Ectodermal cell (in vitro differentiated cells): ENCODE measurements around the gene STRIP2.

Source experiments
- H3K27ac ChIP-seq: 2 replicates; pipeline ENCODE4 v1.7.0; 2013; ENCODE audit warnings: mild to moderate bottlenecking, low read depth, low read length; ENCODE audit not compliant: insufficient read depth, poor library complexity, severe bottlenecking
- H3K27me3 ChIP-seq: 2 replicates; pipeline ENCODE4 v1.7.0; 2013; ENCODE audit warnings: mild to moderate bottlenecking, low read length; ENCODE audit not compliant: insufficient read depth, control insufficient read depth, poor library complexity, severe bottlenecking
- H3K36me3 ChIP-seq: one replicate; pipeline ENCODE4 v1.7.0; 2013; ENCODE audit warnings: low read length; ENCODE audit not compliant: control insufficient read depth, insufficient read depth
- H3K4me1 ChIP-seq: one replicate; pipeline ENCODE4 v1.7.0; 2013; ENCODE audit warnings: low read length; ENCODE audit not compliant: control insufficient read depth, insufficient read depth
- H3K4me3 ChIP-seq: 2 replicates; pipeline ENCODE4 v1.7.0; 2013; ENCODE audit warnings: low read depth, low read length, control low read depth; ENCODE audit not compliant: insufficient read depth
- H3K9me3 ChIP-seq: 2 replicates; pipeline ENCODE4 v1.7.0; 2013; ENCODE audit warnings: mild to moderate bottlenecking, low read length, moderate library complexity; ENCODE audit not compliant: control insufficient read depth
- WGBS, 2 experiments: methylation state at CpG; one replicate each; pipeline ENCODE4 v1.1.7; 2013; ENCODE audit warnings: missing lambda C conversion rate in 2 of 2; 5-methylcytosine and 5-hydroxymethylcytosine counted together

STRIP2 gene

GRCh38 chr7:129422727-129423126 is 11.5 kb upstream of the STRIP2 start:
- Histone ChIP-seq H3K27ac (no peak overlapping the region), H3K4me1 (no peaks in the 10 kb centered on the region), H3K9me3 (no peaks in the 10 kb centered on the region), H3K36me3 (peaks cover 3% of the 10 kb centered on the region), H3K27me3 (no peaks in the 10 kb centered on the region), H3K4me3 (no peak overlapping the region)
- WGBS, 2 experiments = 89 to 96% methylated on average over 4 of the region's 4 CpGs

DNA sequence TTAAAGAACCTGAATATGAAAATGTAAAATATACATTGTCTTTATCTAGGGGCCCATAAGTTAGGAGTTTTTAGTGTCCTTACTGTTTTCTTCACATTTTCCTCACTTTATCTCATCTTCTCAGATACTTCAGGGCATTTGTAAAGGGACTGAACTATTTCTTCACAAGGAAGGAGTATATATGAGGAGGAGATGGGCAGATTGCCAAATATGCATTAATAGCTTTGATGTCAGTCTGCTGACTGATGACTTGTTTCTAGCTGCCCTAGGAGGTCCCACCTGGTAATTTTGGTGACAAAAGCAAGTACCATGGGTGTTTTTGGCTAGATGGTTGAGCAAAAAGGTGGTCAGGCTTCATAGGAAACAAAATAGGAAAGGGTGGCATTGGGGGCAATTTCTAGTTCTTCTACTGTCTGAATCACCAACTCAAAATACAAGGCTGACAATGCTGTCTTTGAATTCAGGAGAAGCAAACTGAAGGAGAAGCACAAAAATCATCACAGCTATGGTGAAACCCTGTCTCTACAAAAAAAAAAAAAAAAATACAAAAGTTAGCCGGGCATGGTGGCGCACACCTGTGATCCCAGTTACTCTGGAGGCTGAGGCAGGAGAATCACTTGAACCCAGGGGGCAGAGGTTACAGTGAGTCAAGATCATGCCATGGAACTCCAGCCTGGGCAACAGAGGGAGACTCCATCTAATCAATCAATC is 10.4 kb upstream of the STRIP2 start:
- 90 to 96% methylated on average over 2 of the region's 2 CpGs for WGBS, 2 experiments
- Histone ChIP-seq H3K27ac (no peak overlapping the region), H3K36me3 (peaks cover 3% of the 10 kb centered on the region), H3K4me1 (no peaks in the 10 kb centered on the region), H3K4me3 (no peak overlapping the region), H3K9me3 (no peaks in the 10 kb centered on the region), H3K27me3 (no peaks in the 10 kb centered on the region)

DNA sequence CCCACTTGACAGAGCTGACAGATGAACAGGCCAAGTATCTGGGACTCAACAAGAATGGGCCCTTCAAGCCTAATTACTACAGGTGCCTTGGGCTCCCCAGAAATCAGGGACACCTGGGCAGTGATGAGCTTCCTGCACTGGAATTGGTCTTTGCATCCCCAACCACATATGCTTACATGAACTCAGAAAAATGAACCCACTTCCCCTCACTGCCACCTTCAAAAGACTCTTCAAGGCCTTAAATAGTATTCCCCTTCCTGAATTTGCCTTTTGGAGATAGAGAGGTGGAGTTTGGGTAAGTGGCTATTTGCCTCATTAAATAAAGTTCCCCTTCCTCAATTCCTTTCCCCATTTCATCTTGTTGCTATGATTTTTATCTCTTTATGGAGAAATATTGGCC is 7.8 kb upstream of the STRIP2 start:
- Histone ChIP-seq H3K4me3 (no peak overlapping the region), H3K4me1 (no peaks in the 10 kb centered on the region), H3K36me3 (peaks cover 3% of the 10 kb centered on the region), H3K27ac (no peak overlapping the region), H3K9me3 (no peaks in the 10 kb centered on the region), H3K27me3 (no peaks in the 10 kb centered on the region)

- peaks cover 3% of the 10 kb centered on the region for H3K36me3 ChIP-seq
- no peak overlapping the region for H3K27ac ChIP-seq
- peaks cover under 1% of the 10 kb centered on the region for H3K27me3 ChIP-seq
- H3K4me1 ChIP-seq = no peaks in the 10 kb centered on the region
- no peaks in the 10 kb centered on the region for H3K9me3 ChIP-seq
- 79 to 86% methylated on average over 2 of the region's 2 CpGs for WGBS, 2 experiments
- no peak overlapping the region for H3K4me3 ChIP-seq
Observed at GRCh38 chr7:129427526-129428045, 6.6 kb upstream of the STRIP2 start.

GRCh38 chr7:129431911-129432643 is 2.2 kb upstream of the STRIP2 start:
- Histone ChIP-seq H3K36me3 (no peaks in the 10 kb centered on the region), H3K4me3 (no peak overlapping the region), H3K27ac (no peak overlapping the region), H3K4me1 (peaks cover 12% of the 10 kb centered on the region), H3K27me3 (peaks cover 22% of the 10 kb centered on the region), H3K9me3 (no peaks in the 10 kb centered on the region)
- WGBS, 2 experiments = 92 to 93% methylated on average over 5 to 8 of the region's 8 CpGs

- H3K36me3 ChIP-seq = no peaks in the 10 kb centered on the region
- H3K4me3 ChIP-seq = peak overlapping the region; percentile 84
- H3K4me1 ChIP-seq = peaks cover 12% of the 10 kb centered on the region
- no peaks in the 10 kb centered on the region for H3K9me3 ChIP-seq
- H3K27me3 ChIP-seq = peaks cover 22% of the 10 kb centered on the region
- 0 to 1% methylated on average over 42 to 44 of the region's 44 CpGs for WGBS, 2 experiments
- H3K27ac ChIP-seq = peak overlapping the region; percentile 47
Observed at GRCh38 chr7:129434675-129435318, 565 bp downstream of the STRIP2 start.

DNA sequence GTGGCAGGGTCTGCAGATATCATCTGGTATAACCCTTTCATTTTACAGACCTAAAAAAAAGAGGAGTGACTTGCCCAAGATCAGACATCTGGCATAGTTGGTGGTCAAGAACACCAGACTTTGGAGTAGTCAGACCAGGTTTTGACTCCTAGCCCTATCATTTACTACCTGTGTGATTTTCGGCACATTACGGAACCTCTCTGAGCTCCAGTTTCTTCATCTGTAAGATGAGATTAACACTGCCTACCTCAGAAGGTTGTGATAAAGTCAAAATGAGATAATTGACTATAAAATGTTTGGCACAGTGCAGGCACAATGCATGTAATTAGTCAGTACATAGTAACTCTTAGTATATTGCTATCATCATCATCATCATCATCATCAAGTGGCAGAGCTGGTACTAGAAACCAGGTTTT is 1.2 kb downstream of the STRIP2 start:
- Histone ChIP-seq H3K4me1 (peaks cover 12% of the 10 kb centered on the region), H3K9me3 (no peaks in the 10 kb centered on the region), H3K36me3 (no peaks in the 10 kb centered on the region), H3K4me3 (peak overlapping the region; percentile 84), H3K27me3 (peaks cover 22% of the 10 kb centered on the region), H3K27ac (no peak overlapping the region)
- 88 to 90% methylated on average over 2 of the region's 2 CpGs for WGBS, 2 experiments

DNA sequence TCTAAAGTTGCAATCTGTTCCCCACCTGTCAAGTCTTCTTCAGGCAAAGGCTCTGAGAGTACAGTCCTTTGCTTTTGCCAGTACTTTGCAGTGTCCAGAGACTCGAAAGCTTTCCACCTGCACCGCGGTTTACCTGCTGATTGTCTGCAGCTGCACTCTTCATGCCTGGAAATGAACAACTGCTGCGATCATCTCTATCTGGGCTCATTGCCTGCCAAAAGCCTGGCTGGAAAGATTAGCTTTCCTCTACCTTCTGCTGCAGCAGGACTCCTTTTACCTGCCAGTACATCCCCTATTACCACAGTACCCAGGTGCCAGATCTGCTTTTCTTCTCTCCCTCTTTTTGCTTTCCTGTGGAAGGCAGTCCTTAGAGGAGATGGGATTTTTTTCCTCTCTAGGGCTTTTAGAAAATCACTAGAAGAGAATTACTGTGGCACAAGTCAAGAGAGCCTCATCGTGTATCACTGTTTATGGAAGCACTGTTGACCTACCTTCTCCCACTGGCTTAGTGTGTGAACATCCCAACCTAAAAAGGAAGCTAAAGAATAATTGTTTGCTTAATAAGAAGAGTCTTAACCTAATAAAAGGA is 2.2 kb downstream of the STRIP2 start:
- 88 to 94% methylated on average over 5 of the region's 5 CpGs for WGBS, 2 experiments
- no peaks in the 10 kb centered on the region for H3K9me3 ChIP-seq
- H3K27ac ChIP-seq = no peak overlapping the region
- no peaks in the 10 kb centered on the region for H3K36me3 ChIP-seq
- peaks cover 12% of the 10 kb centered on the region for H3K4me1 ChIP-seq
- no peak overlapping the region for H3K4me3 ChIP-seq
- peaks cover 22% of the 10 kb centered on the region for H3K27me3 ChIP-seq

DNA sequence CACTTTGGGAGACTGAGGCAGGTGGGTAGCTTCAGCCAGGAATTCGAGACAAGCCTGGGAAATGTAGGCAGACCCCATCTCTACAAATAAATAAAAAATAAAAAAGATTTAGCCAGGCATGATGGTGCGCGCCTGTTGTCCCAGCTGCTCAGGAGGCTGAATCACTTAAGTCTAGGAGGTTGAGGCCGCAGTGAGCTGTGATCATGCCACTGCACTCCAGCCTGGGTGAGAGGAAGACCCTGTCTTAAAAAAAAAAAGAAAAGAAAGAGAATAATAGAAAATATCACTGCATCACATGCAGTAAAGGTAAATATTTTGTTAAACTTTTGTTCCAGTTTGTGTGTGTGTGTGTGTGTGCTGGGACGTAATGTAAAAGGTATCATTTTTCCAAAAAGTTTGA is 3.0 kb downstream of the STRIP2 start:
- no peaks in the 10 kb centered on the region for H3K9me3 ChIP-seq
- no peak overlapping the region for H3K27ac ChIP-seq
- 93 to 96% methylated on average over 4 to 5 of the region's 5 CpGs for whole genome bisulfite sequencing, 2 experiments
- peaks cover 22% of the 10 kb centered on the region for H3K27me3 ChIP-seq
- H3K4me1 ChIP-seq = peaks cover 12% of the 10 kb centered on the region
- H3K36me3 ChIP-seq = no peaks in the 10 kb centered on the region
- no peak overlapping the region for H3K4me3 ChIP-seq
